ENCODE results near the gene YIF1A.

GRCh38 chr11:66279092-66279734 is 9.7 kb downstream of the YIF1A start:
- TF ChIP-seq CTCF (IDR thresholded peaks at IDR 0.05 in 2 of 3, conservative IDR thresholded peaks at IDR 0.05 in 1 of 3; ENCODE audit: borderline replicate concordance in 1 of 3, insufficient read depth in 1 of 3, low read depth in 2 of 3, low read length in 2 of 3) = no peak
- no peak for TF ChIP-seq POLR2AphosphoS5 (IDR thresholded peaks at IDR 0.05; ENCODE audit: low read depth, low read length)
- TF ChIP-seq POLR2A (IDR thresholded peaks at IDR 0.05; ENCODE audit: borderline replicate concordance, extremely low read depth, insufficient read depth, insufficient read length) = no peak

Data from HCT116 (cell line).